ENCODE results near the gene FYB1.

The FYB1 gene

GRCh38 chr5:39079147-39079546 is 140.2 kb downstream of the FYB1 start:
- no peak for TF ChIP-seq ESRRG (CRISPR knock-in tag; IDR thresholded peaks at IDR 0.05)
- TF ChIP-seq ZNF565 (CRISPR knock-in tag; conservative IDR thresholded peaks at IDR 0.05; ENCODE audit: low read depth), result no peak
- TF ChIP-seq PATZ1 (CRISPR knock-in tag; IDR thresholded peaks at IDR 0.05; ENCODE audit: borderline replicate concordance), result no peak
- TF ChIP-seq RARB (CRISPR knock-in tag; IDR thresholded peaks at IDR 0.05), result no peak
- no peak for TF ChIP-seq TCF4 (CRISPR knock-in tag; IDR thresholded peaks at IDR 0.05; ENCODE audit: borderline replicate concordance)
- TF ChIP-seq ARNTL (CRISPR knock-in tag; IDR thresholded peaks at IDR 0.05; ENCODE audit: borderline replicate concordance, low read depth), result no peak
- TF ChIP-seq PPARA (CRISPR knock-in tag; IDR thresholded peaks at IDR 0.05; ENCODE audit: borderline replicate concordance), result no peak
- no peak for TF ChIP-seq ISL1 (CRISPR knock-in tag; IDR thresholded peaks at IDR 0.05)
- TF ChIP-seq ZNF70 (CRISPR knock-in tag; IDR thresholded peaks at IDR 0.05), result no peak
- no peak for TF ChIP-seq CREB5 (CRISPR knock-in tag; IDR thresholded peaks at IDR 0.05; ENCODE audit: low read depth)
- no peak for TF ChIP-seq TOX (CRISPR knock-in tag; IDR thresholded peaks at IDR 0.05; ENCODE audit: borderline replicate concordance)
- no peak for TF ChIP-seq GLIS3 (CRISPR knock-in tag; IDR thresholded peaks at IDR 0.05)
- TF ChIP-seq TSHZ2 (CRISPR knock-in tag; IDR thresholded peaks at IDR 0.05), result no peak
- no peak for TF ChIP-seq ZFP30 (CRISPR knock-in tag; IDR thresholded peaks at IDR 0.05)
- TF ChIP-seq SNAI2 (CRISPR knock-in tag; IDR thresholded peaks at IDR 0.05), result no peak
- TF ChIP-seq CSRNP3 (CRISPR knock-in tag; IDR thresholded peaks at IDR 0.05), result no peak
- TF ChIP-seq CSDC2 (CRISPR knock-in tag; IDR thresholded peaks at IDR 0.05), result no peak
- no peak for TF ChIP-seq BACH2 (CRISPR knock-in tag; IDR thresholded peaks at IDR 0.05; ENCODE audit: borderline replicate concordance)
- no peak for ATAC-seq

- TF ChIP-seq ZFP3 (CRISPR knock-in tag; IDR thresholded peaks at IDR 0.05) (no peak), ESRRG (CRISPR knock-in tag; IDR thresholded peaks at IDR 0.05) (no peak)
- no peak for ATAC-seq
Measured at GRCh38 chr5:39076757-39077728, 142.3 kb downstream of the FYB1 start.

- TF ChIP-seq CREB5 (CRISPR knock-in tag; IDR thresholded peaks at IDR 0.05; ENCODE audit: low read depth) (no peak), BACH2 (CRISPR knock-in tag; IDR thresholded peaks at IDR 0.05; ENCODE audit: borderline replicate concordance) (no peak), ZFP3 (CRISPR knock-in tag; IDR thresholded peaks at IDR 0.05) (no peak), ZFP30 (CRISPR knock-in tag; IDR thresholded peaks at IDR 0.05) (no peak), ISL1 (CRISPR knock-in tag; IDR thresholded peaks at IDR 0.05) (no peak), OSR1 (CRISPR knock-in tag; IDR thresholded peaks at IDR 0.05) (no peak), TOX (CRISPR knock-in tag; IDR thresholded peaks at IDR 0.05; ENCODE audit: borderline replicate concordance) (no peak), ESRRG (CRISPR knock-in tag; IDR thresholded peaks at IDR 0.05) (no peak)
- no peak for ATAC-seq
Measured at GRCh38 chr5:39076101-39076756, 143.1 kb downstream of the FYB1 start.
